Measurements from ENCODE around the gene PRLR. TPM values are rescaled to one million over a fixed set of nuclear protein-coding genes. Genes with fewer than 3 reads are reported as not detected.

The PRLR gene
- total and polyA plus RNA-seq, 9 of the 15 experiments (the other 6 are each of a cell fraction or from before 2014, with no cell fraction given) = 0.02 TPM; not detected in 8

DNA sequence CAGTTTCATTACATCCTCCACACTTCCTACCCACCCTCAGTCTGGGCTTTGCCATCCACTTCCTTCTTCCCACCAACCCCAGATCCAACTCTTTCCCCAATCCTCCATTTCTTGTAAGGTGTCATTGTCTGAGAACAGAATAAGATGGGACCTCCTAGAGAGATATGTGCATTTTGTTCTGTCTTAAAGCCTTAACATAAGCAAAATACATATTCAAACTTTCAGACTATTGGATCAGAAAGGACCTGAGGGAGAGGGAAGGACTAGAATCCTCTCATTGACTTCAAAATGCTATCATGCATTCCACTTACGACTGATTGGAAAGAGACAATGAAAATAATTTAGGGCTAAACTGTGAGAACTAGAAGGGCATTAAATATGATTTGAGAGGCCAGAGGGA is 225.5 kb downstream of the PRLR start:
- DNase-seq (ENCODE audit: extremely low read depth in 1 of 4, low spot score in 3 of 4) = no peak
- intact Hi-C loops (cut with micrococcal nuclease) = loop anchor here (5.0 kb wide), 2 partner anchors 87 to 107 kb away; partner anchors contain the start of genes BRIX1 and RAD1
- in situ Hi-C loops (cut with MboI) = loop anchor here (10.0 kb wide), 1 partner anchor 530 kb away; no protein-coding TSS in a partner anchor
- Histone ChIP-seq H3K27me3 (ENCODE audit: control insufficient read depth in 2 of 2, insufficient read depth in 2 of 2, low read length in 2 of 2) (peaks cover 3 to 16% of the 10 kb centered on the region in 2 experiments; a peak in 4 of 5 replicates), H3K36me3 (ENCODE audit: control insufficient read depth, insufficient read depth, low read length) (no peaks in the 10 kb centered on the region), H4K20me1 (replicated peaks; ENCODE audit: control insufficient read depth, insufficient read depth, low read length) (no peaks in the 10 kb centered on the region), H3K27ac (ENCODE audit: extremely low read depth, low read depth, low read length) (no peak overlapping the region), H3K79me2 (ENCODE audit: control insufficient read depth, insufficient read depth, low read length) (no peaks in the 10 kb centered on the region), H3K9me3 (replicated peaks; ENCODE audit: control insufficient read depth, insufficient read depth, low read depth, low read length) (no peaks in the 10 kb centered on the region), H3K9me1 (ENCODE audit: control insufficient read depth, insufficient read depth, low read length) (no peaks in the 10 kb centered on the region), H3K9ac (ENCODE audit: insufficient read depth in 1 of 2, low read depth in 2 of 2, low read length in 2 of 2) (no peak overlapping the region), H3K4me3 (no peak overlapping the region), H3K4me2 (ENCODE audit: insufficient read depth, low read length) (no peak overlapping the region), H2AFZ (ENCODE audit: low read depth, low read length) (no peak overlapping the region), H3K4me1 (replicated peaks in 1 of 2; ENCODE audit: control insufficient read depth in 2 of 2, insufficient read depth in 2 of 2, low read length in 2 of 2) (no peaks in the 10 kb centered on the region; a peak in 1 of 5 replicates)
- no peak for FAIRE-seq
- CTCF ChIA-PET (ENCODE audit: low intra/inter-chr PET ratio) = no interaction called here
- 0% methylated on average over 1 of the region's 1 CpG for WGBS (ENCODE audit: insufficient coverage, low coverage, missing lambda C conversion rate)
- no peak for ATAC-seq
- POLR2A ChIA-PET = no interaction called here
- no TSS peak for BruUV-seq (replicated peaks)
- no peak for TF ChIP-seq EP300 (IDR thresholded peaks at IDR 0.05; ENCODE audit: low read length)
- no peak for TF ChIP-seq ZNF384 (IDR thresholded peaks at IDR 0.05; ENCODE audit: low read depth, low read length)
- TF ChIP-seq CUX1 (CRISPR knock-in tag; IDR thresholded peaks at IDR 0.05) = no peak
- TF ChIP-seq NEUROD1 (IDR thresholded peaks at IDR 0.05; ENCODE audit: borderline replicate concordance, low read depth, low read length, partially characterized antibody) = no peak
- no peak for TF ChIP-seq PRMT5 (CRISPR knock-in tag; IDR thresholded peaks at IDR 0.05)
- no peak for TF ChIP-seq ZNF324 (CRISPR knock-in tag; IDR thresholded peaks at IDR 0.05)
- no peak for TF ChIP-seq PURB (CRISPR knock-in tag; IDR thresholded peaks at IDR 0.05; ENCODE audit: low read depth)
- TF ChIP-seq, protein P1, sequence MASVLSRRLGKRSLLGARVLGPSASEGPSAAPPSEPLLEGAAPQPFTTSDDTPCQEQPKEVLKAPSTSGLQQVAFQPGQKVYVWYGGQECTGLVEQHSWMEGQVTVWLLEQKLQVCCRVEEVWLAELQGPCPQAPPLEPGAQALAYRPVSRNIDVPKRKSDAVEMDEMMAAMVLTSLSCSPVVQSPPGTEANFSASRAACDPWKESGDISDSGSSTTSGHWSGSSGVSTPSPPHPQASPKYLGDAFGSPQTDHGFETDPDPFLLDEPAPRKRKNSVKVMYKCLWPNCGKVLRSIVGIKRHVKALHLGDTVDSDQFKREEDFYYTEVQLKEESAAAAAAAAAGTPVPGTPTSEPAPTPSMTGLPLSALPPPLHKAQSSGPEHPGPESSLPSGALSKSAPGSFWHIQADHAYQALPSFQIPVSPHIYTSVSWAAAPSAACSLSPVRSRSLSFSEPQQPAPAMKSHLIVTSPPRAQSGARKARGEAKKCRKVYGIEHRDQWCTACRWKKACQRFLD (CRISPR knock-in tag; IDR thresholded peaks at IDR 0.05) = no peak
- no peak for TF ChIP-seq SRSF9 (IDR thresholded peaks at IDR 0.05; ENCODE audit: borderline replicate concordance, low read depth, low read length)
- TF ChIP-seq CREBBP (IDR thresholded peaks at IDR 0.05; ENCODE audit: low read depth, low read length) = no peak
- no peak for TF ChIP-seq DIDO1 (tag; IDR thresholded peaks at IDR 0.05; ENCODE audit: low read depth)
- TF ChIP-seq XRCC5 (IDR thresholded peaks at IDR 0.05; ENCODE audit: low read depth, low read length) = no peak
- TF ChIP-seq, protein P2, sequence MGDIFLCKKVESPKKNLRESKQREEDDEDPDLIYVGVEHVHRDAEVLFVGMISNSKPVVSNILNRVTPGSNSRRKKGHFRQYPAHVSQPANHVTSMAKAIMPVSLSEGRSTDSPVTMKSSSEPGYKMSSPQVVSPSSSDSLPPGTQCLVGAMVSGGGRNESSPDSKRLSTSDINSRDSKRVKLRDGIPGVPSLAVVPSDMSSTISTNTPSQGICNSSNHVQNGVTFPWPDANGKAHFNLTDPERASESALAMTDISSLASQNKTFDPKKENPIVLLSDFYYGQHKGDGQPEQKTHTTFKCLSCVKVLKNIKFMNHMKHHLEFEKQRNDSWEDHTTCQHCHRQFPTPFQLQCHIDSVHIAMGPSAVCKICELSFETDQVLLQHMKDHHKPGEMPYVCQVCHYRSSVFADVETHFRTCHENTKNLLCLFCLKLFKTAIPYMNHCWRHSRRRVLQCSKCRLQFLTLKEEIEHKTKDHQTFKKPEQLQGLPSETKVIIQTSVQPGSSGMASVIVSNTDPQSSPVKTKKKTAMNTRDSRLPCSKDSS (IDR thresholded peaks at IDR 0.05; ENCODE audit: low read depth, partially characterized antibody) = no peak
- no peak for TF ChIP-seq KLF16 (IDR thresholded peaks at IDR 0.05)
- TF ChIP-seq PTRF (tag; IDR thresholded peaks at IDR 0.05) = no peak

Measured in K562 (cell line).